ENCODE data around the gene AWAT2.

AWAT2 gene

DNA sequence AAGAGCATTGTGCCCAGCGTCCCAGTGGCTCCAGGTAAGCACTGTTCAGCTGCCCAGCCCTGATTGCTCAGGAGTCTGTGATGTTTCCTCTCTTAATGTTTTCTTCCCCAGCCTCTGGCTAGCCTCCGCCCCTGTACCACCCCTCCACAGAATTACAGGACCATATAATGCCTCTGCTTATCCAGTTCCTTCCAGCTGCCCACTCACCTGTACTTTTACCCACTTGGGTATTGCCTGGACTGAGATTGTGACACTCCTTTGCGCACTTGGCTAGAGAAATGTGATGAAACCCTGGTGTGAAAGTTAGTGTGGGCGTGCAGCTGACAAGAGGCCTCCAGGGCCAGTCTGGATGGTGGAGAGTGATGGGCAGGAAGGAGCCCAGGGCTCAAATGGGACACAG is at the start of gene AWAT2:
TSS of gene AWAT2 (minus strand) at position 14 of the 400 bp plus-strand sequence. CDS start at position 8, 6 bp downstream.
- DNase-seq: no peak

GRCh38 chrX:70096052-70096451 is 46.3 kb upstream of the AWAT2 start:
- DNase-seq: no peak

DNA sequence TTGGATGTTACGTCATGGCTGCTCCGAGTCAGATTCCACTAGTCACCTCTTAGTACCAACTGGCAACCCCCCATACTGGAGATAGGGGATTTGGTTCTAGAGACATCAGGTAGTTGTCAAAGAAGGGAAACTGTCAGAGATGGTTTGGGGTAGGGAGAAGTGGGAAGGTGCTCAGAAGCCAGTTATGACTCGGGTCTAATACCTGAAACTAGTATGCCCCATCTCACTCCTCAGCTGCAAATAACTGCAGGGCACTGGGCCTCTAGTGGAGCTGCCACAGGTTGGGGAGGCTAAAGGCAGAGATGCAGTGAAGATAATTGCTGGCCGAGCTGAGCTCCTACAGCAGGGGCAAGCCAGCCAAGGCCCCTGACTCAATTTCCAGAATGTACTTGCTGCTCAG is 42.5 kb upstream of the AWAT2 start:
- no peak for DNase-seq

GRCh38 chrX:70089604-70090297 is 40.0 kb upstream of the AWAT2 start:
- no peak for DNase-seq

DNA sequence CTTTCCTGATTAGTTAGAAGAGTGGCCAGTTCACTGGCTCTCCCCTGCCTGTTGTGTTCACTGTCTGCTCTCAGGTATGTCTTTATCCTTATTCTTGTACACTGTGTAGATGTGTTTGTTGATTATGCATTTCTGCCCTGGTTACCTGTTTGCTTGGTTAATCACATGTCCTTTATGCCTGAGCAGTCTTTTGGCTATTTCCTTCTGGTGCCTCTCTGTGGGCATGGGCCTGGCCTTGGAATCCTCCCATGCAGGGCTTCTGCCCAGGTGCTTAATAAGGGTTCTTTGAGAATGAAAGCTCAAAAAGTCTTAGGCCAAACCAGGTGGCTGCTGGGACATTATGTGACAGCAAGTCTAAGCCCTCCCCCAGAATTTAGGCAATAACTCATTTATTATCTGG is 39.0 kb upstream of the AWAT2 start:
- DNase-seq: no peak

DNA sequence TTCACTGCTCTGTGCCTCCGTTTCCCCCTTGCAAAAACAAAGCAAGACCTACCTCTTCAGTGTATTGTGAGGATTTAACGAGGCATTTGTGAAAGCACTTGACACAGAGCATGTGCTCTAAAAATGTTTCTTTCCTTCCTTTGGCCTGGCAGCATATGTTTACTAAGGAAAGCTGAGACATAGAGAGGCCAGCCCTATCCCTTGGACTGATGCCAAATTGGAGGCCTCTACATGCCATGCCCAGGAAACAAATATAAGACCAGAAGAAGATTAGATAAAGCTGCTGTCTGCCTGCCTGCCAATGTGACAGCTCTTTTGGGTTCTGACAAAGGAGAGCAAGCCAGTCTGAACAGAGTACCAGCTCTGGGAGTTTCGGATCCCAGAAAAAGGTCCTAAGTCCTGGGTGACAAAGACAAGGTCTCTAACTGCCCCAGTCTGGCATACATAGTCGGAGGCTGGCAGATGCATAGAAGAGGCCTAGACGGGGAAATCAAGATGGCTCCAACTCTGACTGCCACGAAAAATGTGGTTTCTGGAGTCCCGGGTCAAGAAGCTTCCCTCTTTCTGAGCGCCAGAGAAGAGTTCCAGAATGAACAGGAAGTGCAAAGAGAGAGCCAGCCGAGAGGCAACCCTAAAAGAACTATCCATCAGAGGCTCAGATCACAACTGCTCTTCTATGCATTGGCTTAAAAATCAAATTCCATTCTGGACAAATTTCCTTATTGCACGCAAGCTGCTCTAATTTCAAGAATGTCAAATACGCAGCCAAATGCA is 38.3 kb upstream of the AWAT2 start:
- DNase-seq: peak; percentile 9

DNA sequence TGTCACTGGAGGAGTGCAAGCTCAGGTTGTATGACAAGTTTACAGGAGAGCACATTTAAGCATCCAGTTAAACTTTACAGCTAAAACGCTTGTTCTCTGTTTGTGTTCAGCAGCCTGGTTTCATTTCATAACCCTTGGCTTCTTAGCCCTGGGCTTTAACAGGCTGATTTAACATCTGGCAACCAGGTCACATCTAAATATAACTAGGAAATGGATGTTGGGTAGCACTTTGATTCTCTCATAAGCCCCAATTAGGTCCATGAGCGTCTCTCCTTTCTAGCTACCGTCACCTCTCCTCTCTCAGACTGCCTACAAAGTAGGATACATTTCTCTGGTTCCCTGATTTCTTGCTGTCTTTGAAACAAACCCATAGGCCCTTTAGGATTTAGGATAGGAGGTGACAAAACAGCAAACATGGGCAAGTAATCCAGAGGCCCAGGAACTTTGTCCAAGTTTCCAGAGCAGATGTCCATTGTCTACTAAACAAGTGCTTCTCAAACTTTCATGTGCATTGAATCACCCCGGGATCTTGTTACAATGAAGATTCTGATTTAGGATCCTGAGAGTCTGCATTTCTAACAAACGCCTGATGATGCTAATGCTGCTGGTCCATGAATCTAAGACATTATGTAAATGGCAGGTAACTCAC is 35.0 kb upstream of the AWAT2 start:
- no peak for DNase-seq

DNA sequence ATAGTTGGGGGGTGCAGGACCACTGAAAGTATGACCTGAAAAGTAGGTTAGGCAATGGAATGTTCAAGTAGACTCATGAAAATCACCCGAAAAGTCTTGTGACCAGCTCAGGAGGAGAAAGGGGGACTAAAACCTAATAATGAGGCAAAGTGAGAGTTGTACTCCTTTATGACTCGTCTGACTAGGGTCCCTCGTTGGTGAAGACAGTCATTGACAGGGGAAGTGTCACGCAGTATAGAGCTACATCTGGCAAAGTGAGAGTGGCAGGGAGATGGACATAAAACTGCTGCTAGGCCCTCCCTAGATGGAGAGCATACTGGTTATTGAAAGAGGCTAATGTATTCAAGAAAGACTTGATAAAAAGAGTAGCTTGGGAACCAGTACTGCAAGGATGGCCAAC is 33.0 kb upstream of the AWAT2 start:
- DNase-seq: no peak

- no peak for DNase-seq
Observed at GRCh38 chrX:70079870-70080269, 30.1 kb upstream of the AWAT2 start.

DNA sequence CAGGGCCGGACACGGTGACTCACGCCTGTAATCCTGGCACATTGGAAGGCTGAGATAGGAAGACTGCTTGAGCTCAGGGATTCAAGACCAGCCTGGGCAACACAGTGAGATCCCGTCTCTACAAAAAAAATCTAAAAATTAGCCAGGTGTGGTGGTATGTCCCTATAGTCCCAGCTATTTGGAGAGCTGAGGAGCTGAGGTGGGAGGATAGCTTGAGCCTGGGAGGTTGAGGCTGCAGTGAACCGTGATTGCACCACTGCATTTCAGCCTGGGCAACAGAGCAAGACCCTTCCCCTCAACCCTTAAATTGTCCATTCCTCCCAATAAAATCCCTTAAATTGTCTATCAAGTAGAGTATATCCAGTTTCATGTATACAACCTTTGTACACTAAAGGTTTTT is 29.6 kb upstream of the AWAT2 start:
- no peak for DNase-seq

- no peak for DNase-seq
Observed at GRCh38 chrX:70066646-70067045, 16.9 kb upstream of the AWAT2 start.

GRCh38 chrX:70062961-70063550 is 13.3 kb upstream of the AWAT2 start:
- DNase-seq: no peak

- no peak for DNase-seq
Observed at GRCh38 chrX:70062076-70062475, 12.3 kb upstream of the AWAT2 start, which contains the start of gene OTUD6A. OTUD6A (plus strand) TSS chrX:70062457; CDS start chrX:70062525, 68 bp downstream.

DNA sequence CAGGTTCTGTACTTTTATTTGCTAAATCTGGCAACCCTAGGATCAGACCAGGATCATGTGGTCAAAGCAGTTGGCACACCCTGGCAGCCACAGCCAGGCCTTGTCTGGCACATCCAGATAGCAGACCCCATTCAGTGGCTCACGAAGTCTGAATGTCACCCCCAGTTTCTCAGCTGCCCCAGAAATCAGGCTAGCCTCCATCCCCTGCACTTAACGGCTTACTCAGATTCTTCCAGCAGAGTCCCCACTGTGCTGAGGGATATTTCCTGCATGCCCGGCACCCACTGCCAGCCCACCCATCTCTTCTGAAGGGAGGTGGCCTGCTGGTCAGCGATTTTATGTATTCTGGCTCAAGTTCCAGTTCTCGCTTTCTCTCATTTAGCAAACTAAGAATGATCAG is 4.7 kb upstream of the AWAT2 start:
- no peak for DNase-seq

DNA sequence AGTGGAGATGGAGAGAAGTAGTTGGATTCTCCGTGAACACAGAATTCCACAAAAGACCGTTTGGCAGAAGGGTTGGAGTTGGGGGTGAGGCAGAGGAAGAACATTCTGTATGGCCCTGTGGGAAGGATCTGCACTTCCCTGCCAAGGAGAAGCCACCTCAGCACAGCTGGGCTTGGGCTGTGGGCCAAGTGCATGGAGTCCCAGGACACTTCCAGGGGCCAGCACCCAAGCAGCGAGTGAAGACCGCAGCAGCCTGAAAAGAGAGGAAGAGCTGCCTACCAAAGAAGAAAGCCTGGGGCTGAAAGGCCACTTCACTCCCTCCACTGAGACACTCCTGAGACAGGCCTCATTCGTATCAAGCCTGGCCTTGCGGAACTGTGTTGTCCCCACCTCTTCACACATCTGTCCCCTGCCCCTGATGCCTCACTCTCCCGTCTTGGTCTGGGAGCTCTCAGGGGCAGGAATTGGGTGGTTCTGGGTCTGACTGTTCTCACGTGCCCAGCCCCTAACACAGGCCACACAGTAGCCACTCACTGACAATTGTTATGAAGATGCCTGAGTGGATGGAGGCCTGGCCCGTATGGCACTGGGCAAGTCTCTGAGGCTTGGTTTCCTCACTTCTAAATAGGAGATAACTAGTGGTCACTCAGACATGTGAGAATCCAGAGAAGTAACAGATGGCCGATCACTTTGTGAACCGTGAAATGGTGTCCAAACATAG is 3.3 kb upstream of the AWAT2 start:
- no peak for DNase-seq

DNA sequence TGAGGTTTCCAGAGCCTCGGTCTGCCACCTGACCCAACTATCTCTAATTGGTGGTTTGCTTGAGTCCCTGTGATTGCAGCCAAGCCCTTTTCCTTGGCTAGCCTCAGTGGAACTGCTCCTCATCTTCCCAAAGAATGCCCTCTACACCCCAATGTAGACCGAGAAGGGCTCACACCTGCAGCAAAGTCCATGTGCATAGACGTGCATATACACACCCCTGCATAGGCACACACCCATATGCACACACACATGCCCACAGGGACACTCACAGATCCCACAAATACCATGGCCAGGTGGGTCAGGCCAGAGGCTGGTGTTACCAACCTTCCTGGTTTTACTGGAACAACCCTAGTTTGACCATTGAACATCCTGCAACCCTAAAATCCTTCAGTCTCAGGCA is 332 bp downstream of the AWAT2 start:
- DNase-seq: no peak

DNA sequence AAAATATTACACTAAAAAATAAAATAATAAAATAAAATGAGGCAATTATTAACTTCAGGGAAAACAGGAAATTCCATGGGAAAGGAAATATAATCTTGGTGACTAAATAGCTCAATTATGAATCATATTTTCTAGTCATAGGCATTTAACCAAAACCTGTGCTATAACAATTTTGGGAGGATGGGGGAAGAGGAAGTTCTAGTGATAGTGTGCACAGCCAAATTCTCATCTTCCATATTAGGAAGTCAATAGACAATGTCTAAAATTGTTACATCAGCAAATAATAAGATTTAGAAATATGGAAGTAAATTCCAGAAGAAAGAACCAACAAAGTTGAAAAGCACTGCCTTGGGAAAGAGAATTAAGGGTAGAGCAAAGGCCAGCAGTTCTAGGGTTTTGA is 2.8 kb downstream of the AWAT2 start:
- DNase-seq: no peak

DNA sequence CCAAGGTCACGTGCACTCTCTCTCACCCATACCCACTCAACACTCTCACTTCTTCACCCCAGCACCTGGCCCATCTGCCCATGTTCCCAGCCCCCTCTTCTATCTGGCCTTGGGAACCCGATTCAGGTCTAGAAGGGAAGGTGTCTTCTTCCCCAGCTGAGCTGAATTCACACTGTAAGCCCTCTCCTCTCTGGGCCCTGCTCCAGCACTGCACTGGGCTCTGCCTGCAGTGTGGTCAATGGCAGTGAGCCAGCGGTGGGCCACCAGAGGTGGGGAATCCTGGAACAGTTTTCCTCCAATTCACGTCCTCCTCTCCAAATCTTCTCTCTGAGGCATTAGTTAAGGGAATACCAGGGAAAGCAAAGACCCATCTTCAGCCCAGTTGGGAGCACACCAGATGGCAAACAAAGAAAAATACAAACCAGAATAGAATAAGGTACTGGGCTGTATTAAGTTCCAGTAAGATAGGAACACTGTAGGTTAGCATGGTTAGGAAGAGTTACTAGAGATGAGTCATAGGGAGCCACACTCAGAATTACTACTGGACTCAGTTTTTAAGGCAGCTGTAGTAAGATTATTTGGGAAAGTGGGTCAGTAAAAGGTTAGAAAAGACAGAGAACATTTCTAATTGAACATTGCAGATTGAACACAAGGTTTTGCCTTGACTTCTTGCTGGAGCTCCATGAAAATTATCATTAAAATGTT is 5.0 kb downstream of the AWAT2 start:
- DNase-seq: no peak

DNA sequence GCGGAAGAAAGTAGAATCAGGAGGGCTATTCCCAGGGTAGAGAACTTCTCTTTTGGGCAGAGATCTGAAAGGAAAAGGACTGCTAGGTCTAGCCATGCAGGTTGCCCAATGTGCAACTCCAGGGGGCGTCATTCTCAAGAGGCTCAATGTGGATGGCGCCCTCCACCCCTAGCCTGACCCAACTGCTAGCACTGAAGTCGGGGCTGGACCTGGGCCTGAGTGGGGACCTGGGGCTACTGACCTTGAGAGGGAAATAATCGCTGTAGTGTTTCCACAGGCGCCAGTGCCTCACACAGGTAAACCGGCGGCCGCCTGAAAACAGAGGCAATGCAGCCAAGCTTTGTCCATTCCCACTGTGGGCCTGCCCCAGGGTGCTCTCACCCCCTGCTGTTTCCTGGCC is 6.1 kb downstream of the AWAT2 start:
- no peak for DNase-seq

- no peak for DNase-seq
Observed at GRCh38 chrX:70042399-70043371, 7.1 kb downstream of the AWAT2 start.

DNA sequence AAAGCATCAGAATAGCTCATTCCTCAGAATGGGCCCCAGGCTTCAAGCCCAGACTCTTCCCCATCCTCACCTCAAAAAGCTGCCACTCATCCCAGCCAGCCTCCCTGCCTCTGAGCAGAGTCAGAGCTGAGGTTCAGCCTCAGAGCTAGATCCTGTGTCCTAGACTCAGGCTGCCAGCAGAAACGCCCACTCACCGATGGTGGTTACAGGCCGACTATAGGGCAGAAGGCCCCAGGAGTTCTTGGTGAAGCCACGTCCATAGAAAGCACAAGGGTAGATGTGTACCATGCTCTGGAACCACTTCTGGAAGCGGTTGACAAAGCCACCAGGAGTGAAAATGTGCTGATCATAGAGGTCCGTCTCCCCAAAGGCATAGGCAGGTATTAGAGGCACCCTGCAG is 7.7 kb downstream of the AWAT2 start:
- DNase-seq: no peak

All from NCI-H524 treated with DMSO at 0.1 percent for 48 hours (cell line).